Measurements from ENCODE around the gene STRBP. TPM values are rescaled to one million over a fixed set of nuclear protein-coding genes. Genes with fewer than 3 reads are reported as not detected.
"Not testable (repeated sequence)": the region's sequence is repeated elsewhere in the genome, so short reads cannot be mapped to it uniquely, and the experiment has no call there.

The STRBP gene
- total RNA-seq (2014; rRNA removed; shearing (Covaris generic)), result 18.4 and 19.9 TPM in 2 replicates

- peak; percentile 92 for DNase-seq (ENCODE audit: low spot score)
These were observed at the start of gene STRBP for GRCh38 chr9:123268465-123269259. TSS of gene STRBP (minus strand) at chr9:123268586. CDS start at chr9:123184134, 84,452 bp downstream.

GRCh38 chr9:123316053-123316718 lies 47.8 kb upstream of the STRBP start:
- DNase-seq (ENCODE audit: low spot score), result no peak

DNA sequence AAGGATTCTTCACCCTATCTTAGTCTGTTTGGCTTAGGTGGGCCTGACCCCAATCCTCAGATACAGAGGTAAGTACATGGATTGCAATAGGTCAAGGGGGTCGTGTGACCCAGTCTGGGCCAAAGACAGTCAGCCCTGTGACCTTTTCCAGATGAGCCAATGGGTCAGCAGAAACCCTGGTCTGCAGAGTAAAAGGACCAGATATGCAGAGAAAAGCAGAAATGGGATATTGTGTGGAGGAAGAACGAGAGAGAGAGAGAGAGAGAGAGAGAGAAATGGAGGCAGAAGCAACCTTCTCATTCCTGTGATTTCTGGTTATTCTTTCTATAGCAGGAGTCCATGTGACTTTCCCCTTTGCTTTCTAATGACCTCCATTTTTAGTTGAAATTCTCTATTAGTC lies 47.2 kb upstream of the STRBP start:
- no peak for DNase-seq (ENCODE audit: low spot score)

- no peak for DNase-seq (ENCODE audit: low spot score)
These were observed 46.2 kb upstream of the STRBP start for GRCh38 chr9:123314617-123315016.

GRCh38 chr9:123312306-123312877 lies 44.0 kb upstream of the STRBP start:
- no peak for DNase-seq (ENCODE audit: low spot score)

DNA sequence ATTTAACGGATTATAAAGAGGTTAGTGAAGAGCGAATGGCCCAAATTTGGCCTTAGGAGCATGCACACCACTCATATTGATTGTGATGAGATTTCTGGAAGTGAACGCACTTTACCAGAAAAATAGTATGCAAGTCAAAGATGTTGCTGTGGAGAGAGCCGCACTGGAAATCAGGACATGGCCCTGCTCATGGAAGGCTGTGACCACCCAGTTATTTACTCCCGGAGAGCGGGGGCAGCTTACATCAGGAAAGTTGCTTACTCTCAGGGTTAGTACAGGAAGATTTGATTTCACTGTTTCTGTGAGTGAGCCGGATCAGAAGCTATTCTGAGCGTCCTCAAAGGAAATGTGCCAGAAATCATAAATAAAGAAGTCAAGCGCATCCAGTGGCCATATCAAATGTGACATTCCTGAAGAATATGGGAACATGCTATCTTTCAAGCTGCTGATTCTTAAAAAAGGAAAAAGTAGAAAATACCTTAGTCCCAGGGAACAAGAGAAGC lies 42.9 kb upstream of the STRBP start:
- no peak for DNase-seq (ENCODE audit: low spot score)

- no peak for DNase-seq (ENCODE audit: low spot score)
These were observed 42.3 kb upstream of the STRBP start for GRCh38 chr9:123310551-123311249.

GRCh38 chr9:123309611-123310010 lies 41.2 kb upstream of the STRBP start:
- DNase-seq (ENCODE audit: low spot score), result no peak

- DNase-seq (ENCODE audit: low spot score), result no peak
These were observed 37.5 kb upstream of the STRBP start for GRCh38 chr9:123305879-123306278.

DNA sequence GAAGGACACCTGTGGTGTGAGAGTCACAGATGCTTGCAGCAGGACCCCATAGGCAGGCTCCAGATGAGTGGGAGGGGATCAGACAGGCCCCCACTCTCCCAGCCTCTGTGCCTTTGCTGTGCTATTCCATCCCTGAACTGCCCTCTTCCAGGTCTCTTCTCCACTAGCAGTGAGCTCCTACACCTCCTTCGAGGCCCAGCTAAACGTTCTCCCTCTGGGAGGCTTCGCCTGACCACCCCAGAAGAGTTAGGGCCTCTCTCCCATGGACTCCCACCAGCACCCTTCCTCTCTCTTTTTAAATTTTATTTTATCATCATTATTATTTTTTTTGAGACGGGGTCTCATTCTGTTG lies 35.9 kb upstream of the STRBP start:
- no peak for DNase-seq (ENCODE audit: low spot score)

DNA sequence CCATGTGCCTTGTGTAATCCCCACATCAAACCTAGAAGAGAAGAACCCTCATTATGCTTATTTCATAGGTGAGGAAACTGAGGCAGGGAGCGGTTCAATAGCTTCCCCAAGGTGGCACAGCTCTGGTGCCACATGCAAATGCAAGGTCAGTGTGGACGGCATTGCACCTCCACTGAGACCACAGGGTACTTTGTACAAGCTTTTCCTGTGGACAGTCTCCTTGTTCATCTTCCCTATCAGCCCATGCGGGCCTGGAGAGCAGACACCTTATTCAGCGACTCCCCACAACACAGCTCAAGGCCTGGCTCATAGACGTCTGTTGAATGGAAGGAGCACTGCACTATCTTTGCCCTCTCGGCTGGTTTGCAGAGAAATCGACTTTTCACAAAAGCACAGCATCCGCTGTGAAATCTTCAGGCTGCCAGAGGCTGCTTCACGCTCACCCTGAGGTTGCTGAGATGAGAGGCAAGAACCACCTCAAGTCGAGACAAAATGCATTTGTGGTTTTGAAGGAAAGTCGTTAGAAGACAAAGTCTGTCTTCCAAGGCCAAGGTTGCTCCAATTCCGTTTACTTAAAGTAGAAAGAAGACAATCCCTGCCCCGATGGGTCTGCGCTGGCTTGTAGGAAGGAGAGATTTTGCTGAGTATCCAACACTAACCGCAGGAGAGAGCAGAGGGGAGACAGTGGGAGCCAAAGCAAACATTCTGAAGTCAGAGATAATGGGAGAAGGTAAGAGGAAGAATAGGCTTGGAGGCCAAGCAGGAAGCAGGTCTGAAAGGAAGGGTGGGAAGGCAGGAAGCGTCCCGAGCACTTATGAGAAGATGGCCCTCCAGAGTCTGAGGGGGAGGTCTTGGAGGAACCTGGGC lies 34.2 kb upstream of the STRBP start:
- DNase-seq (ENCODE audit: low spot score), result no peak

DNA sequence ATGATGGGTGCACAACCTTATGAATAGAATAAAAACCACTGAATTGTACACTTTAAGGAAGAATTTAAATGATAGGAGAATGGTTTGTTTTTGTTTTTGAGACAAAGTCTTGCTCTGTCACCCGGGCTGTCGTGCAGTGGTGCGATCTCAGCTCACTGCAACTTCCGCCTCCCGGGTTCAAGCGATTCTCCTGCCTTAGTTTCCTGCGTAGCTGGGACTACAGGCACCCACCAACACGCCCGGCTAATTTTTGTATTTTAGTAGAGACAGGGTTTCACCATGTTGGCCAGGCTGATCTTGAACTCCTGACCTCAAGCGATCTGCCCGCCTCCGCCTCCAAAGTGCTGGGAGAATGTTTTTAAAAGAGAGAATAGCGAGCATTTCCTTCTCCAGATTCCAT lies 33.5 kb upstream of the STRBP start:
- DNase-seq (ENCODE audit: low spot score), result not testable (repeated sequence)

DNA sequence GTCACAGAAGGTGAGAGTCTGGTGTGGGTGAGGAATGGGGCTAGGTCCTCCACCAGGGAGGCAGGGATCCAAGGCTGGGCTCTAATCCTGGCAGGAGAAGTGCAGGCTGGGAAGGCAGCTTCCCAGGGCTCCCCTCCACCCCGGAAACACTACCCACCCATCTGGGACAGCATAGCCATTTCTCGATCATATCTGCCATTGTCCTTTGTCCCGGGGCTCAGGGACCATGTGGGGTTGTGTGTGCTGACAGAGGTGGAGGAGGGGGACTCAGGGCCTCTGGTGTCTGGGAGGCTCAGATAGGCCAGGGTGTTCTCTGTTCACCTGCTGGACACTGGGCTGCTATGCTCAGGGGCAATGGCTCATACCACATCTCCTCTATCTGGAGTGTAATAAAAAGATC lies 32.2 kb upstream of the STRBP start:
- DNase-seq (ENCODE audit: low spot score), result no peak

DNA sequence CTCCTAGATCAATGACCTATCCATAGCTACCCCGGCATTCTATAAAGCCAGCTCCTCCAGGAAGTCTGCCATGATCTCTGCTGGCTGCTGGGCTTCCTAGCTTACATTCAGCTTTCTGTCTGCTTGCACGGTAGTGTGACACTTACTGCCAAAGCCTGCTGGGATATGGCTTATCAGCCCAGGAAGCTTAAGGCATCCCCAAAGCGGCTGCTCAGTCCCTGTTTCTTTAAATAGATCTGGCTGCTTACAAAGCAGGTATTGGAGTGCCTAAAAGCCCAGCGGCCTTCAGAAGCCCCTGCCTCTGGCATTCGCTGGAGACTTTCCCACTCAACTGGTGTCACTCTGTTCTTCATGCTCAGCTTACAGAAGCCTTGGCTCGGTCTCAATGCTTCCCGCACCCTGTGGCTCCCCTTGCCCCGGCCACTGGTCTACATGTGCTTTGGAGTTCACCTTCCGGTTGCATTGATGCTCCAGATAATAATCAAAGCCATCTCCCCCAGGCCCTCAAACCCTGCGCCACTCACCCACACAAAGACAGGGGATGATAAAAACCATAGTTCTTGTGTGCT lies 31.3 kb upstream of the STRBP start:
- no peak for DNase-seq (ENCODE audit: low spot score)

DNA sequence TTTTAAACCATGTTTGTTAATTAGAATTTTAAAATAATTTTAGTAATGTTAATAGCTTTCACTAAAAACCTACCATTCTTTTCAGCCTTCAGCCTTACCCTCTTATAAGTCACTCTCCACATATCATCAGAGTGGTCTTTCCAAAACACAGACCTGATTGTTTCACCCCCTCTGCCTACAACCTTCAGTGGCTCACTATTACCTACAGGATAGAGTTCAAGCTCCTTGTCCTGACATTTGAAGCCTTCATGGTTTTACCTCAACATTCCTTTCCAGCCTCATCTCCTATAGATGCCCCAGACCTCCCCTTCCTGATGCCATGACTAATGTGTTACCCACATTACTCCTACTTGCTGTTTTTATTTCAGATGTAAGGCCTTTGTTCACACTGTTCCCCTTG lies 27.8 kb upstream of the STRBP start:
- no peak for DNase-seq (ENCODE audit: low spot score)

- DNase-seq (ENCODE audit: low spot score), result no peak
These were observed 23.4 kb upstream of the STRBP start for GRCh38 chr9:123291736-123292135.

GRCh38 chr9:123290764-123291163 lies 22.4 kb upstream of the STRBP start:
- no peak for DNase-seq (ENCODE audit: low spot score)

DNA sequence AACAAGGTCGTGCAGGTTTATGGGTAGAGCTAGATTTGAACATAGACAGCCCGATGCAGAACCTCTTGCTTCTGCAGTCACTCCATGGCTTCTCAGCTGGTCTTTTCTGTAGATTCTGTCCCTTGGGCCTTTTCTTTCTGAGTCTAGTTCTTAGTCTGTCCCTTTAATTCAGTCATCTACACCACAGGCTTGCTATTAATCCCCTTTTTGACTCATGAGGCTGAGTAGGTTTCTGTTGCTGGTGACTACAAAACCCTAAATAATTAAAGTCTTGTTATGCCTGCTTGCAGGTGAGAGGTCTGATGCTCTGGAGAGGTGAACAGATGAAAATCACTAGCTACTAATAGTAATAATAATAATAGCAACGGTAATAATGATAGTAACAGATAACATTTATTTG lies 19.3 kb upstream of the STRBP start:
- no peak for DNase-seq (ENCODE audit: low spot score)

DNA sequence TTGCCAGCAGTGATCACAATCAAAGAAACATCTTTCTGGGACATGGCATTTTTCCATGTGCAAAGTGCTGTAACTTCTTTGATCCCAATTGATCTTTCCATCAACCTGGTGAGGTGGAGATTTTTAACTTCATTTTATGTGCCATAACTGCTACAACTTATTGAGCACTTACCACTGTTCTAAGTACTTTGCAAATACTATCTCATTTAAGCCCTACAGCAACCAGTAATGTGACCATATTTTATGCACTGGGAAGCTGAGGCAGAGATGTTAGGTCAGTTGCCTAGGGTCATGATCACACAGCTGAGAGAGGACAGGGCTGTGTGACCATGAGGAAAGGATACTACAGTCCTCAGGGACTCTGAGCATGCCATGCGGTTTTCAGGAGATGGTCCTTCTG lies 17.9 kb upstream of the STRBP start:
- no peak for DNase-seq (ENCODE audit: low spot score)

DNA sequence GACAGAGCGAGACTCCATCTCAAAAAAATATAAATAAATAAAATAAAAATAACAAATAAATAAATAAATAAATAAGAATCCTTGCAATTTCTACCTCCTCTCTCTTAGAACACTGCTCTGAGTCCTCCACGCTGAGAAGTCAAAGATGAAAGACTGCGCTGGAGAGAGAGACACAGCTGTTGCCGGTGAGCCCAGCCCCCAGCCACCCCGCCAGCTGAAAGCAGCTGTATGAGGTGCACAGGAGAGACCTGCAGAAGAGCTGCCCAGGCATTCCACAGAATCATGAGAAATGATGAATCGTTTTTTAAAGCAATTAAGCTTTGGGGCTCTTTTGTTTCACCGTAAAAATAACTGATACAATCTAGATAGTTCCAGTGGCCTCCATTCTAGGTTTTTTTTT lies 16.3 kb upstream of the STRBP start:
- DNase-seq (ENCODE audit: low spot score), result no peak

DNA sequence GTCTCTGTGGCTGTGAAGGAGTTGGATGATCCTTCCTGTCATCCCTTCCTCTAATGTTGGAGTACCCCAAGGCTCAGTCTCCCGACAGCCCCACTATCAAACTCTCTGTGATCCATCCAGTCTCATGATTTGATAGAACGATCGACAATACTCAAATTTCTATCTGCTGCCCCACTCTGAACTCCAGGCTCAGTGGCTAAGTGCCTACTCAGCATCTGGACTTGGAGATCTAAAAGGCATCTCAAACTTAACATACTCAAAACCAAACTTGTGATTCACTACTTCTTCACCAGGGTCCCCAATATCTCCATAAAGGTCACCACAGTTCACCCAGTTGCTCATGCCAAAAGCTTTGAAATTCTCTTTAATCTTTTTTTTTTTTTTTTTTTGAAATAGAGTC lies 15.1 kb upstream of the STRBP start:
- DNase-seq (ENCODE audit: low spot score), result no peak
